GM12874 (cell line): ENCODE results near the gene CREG2.

Experiments
- CTCF ChIP-seq: IDR thresholded peaks from 2 replicates; pipeline ENCODE4 v1.5.1; 2011; ENCODE audit warnings: low read depth, mild to moderate bottlenecking, control low read depth, low read length, moderate library complexity; ENCODE audit not compliant: insufficient read depth

Gene CREG2

GRCh38 chr2:101408925-101409324 lies 21.6 kb upstream of the CREG2 start:
- no peak for TF ChIP-seq CTCF

GRCh38 chr2:101405351-101405899 lies 18.1 kb upstream of the CREG2 start:
- no peak for TF ChIP-seq CTCF

- TF ChIP-seq CTCF, result no peak
These were observed 16.4 kb upstream of the CREG2 start for GRCh38 chr2:101403745-101404144.

- TF ChIP-seq CTCF, result no peak
These were observed 15.3 kb upstream of the CREG2 start for GRCh38 chr2:101402630-101403029.

- no peak for TF ChIP-seq CTCF
These were observed 14.6 kb upstream of the CREG2 start for GRCh38 chr2:101401906-101402305.

GRCh38 chr2:101401326-101401665 lies 14.0 kb upstream of the CREG2 start:
- TF ChIP-seq CTCF, result no peak

GRCh38 chr2:101400506-101401325 lies 13.4 kb upstream of the CREG2 start:
- TF ChIP-seq CTCF, result no peak
